Mucosa of descending colon (tissue), 3 donors: ENCODE measurements around the gene ADAMTS4. TPM values are rescaled to one million over a fixed set of nuclear protein-coding genes. Genes with fewer than 3 reads are reported as not detected.

ENCODE experiments used
- ATAC-seq: fragments of 200-7000 bp; cut with Tn5 transposase; one replicate; pipeline ENCODE4 v1.9.1; 2020; ENCODE audit warnings: mild to moderate bottlenecking, moderate library complexity
- DNase-seq, 3 donors: peaks; one replicate each; pipeline ENCODE4 v3.0.0-alpha.2; 2020
- H3K36me3 ChIP-seq: fragments of 200-600 bp; one replicate; pipeline ENCODE4 v1.8.0; 2021; ENCODE audit warnings: low read depth, mild to moderate bottlenecking
- H3K4me1 ChIP-seq: fragments of 200-600 bp; one replicate; pipeline ENCODE4 v1.8.0; 2021; ENCODE audit warnings: low read depth, mild to moderate bottlenecking
- H3K4me3 ChIP-seq: fragments of 200-600 bp; one replicate; pipeline ENCODE4 v1.8.0; 2021; ENCODE audit warnings: mild to moderate bottlenecking
- H3K9me3 ChIP-seq: fragments of 200-600 bp; one replicate; pipeline ENCODE4 v1.8.0; 2021; ENCODE audit warnings: mild to moderate bottlenecking
- CTCF ChIP-seq: fragments of 200-600 bp; IDR thresholded peaks from one replicate; pipeline ENCODE4 v1.8.0; 2022; ENCODE audit warnings: antibody characterized with exemption, mild to moderate bottlenecking
- intact Hi-C, 2 donors: fragments of 100-400 bp; cut with DNase I in 1 of 2; cut with micrococcal nuclease in 1 of 2; formaldehyde crosslinking; loops; one replicate each; pipeline versions ENCODE4 v1.11.0 to v1.11.1; 2022; cut with DNase I, micrococcal nuclease
- total RNA-seq, 3 donors: library from RNA; stranded (reverse); fragmentation: NEBNext Ultra II Directional in 2 of 3; extraction: Animal tissue kit (Norgen Biotek cat#: 25700) in 2 of 3; gene quantifications; one replicate each; pipeline versions ENCODE4 v1.2.1 to v1.2.4, GENCODE V29; 2021 to 2023
- donor health status: DM: no; HTN: no; CAD: no; lungs with moderate emphysema.
- donor health status: DM: no; HTN: no; CAD: no.
- donor health status: DM: no; HTN: yes; CAD: no.

Gene ADAMTS4
- total RNA-seq, 3 donors from 2014 or later: 0.96 to 7.2 (median 3.8) TPM

- H3K9me3 ChIP-seq: no peaks in the 10 kb centered on the region
- ATAC-seq: no peak
- H3K4me1 ChIP-seq: peaks cover 8% of the 10 kb centered on the region
- no peak for DNase-seq
- no peak overlapping the region for H3K4me3 ChIP-seq
- no peaks in the 10 kb centered on the region for H3K36me3 ChIP-seq
- TF ChIP-seq CTCF: no peak
- intact Hi-C loops: no loop called here
Measured at GRCh38 chr1:161177936-161178244, 21.0 kb downstream of the ADAMTS4 start.

- peak within 1 kb of the TSS; percentile 67 for H3K4me3 ChIP-seq
- peaks cover 8% of the 10 kb centered on the region for H3K4me1 ChIP-seq
- no peaks in the 10 kb centered on the region for H3K36me3 ChIP-seq
- no peaks in the 10 kb centered on the region for H3K9me3 ChIP-seq
- TF ChIP-seq CTCF: no peak
- peak; percentile 93 to 97 (median 97) for DNase-seq
- intact Hi-C loops: no loop called here
- ATAC-seq: peak; percentile 97
Measured at GRCh38 chr1:161177112-161177935, 21.5 kb downstream of the ADAMTS4 start, which contains the start of gene B4GALT3. TSS of gene B4GALT3 (minus strand) at chr1:161177507. CDS start at chr1:161176060, 1,447 bp downstream.

GRCh38 chr1:161176468-161177111, 22.3 kb downstream of the ADAMTS4 start:
- DNase-seq (no peak), ATAC-seq (peak; percentile 39)
- intact Hi-C loops: no loop called here
- Histone ChIP-seq H3K9me3 (no peaks in the 10 kb centered on the region), H3K4me1 (peaks cover 8% of the 10 kb centered on the region), H3K4me3 (peak overlapping the region; percentile 67), H3K36me3 (no peaks in the 10 kb centered on the region)
- no peak for TF ChIP-seq CTCF

- DNase-seq (peak in 1 of 3 donors; percentile 26), ATAC-seq (no peak)
- no peak for TF ChIP-seq CTCF
- H3K36me3 ChIP-seq: no peaks in the 10 kb centered on the region
- H3K4me3 ChIP-seq: no peak overlapping the region
- peaks cover 8% of the 10 kb centered on the region for H3K4me1 ChIP-seq
- intact Hi-C loops: no loop called here
- H3K9me3 ChIP-seq: no peaks in the 10 kb centered on the region
Measured at GRCh38 chr1:161175771-161176453, 22.9 kb downstream of the ADAMTS4 start.

GRCh38 chr1:161174911-161175310, 23.9 kb downstream of the ADAMTS4 start:
- ATAC-seq (no peak), DNase-seq (peak in 1 of 3 donors; percentile 22)
- intact Hi-C loops: no loop called here
- no peak for TF ChIP-seq CTCF
- Histone ChIP-seq H3K4me1 (peaks cover 8% of the 10 kb centered on the region), H3K9me3 (no peaks in the 10 kb centered on the region), H3K4me3 (no peak overlapping the region), H3K36me3 (no peaks in the 10 kb centered on the region)
